ENCODE measurements around the gene COL27A1.
A peak's percentile ranks its signal among the peaks of the same experiment; 100 is the strongest.

COL27A1 gene

GRCh38 chr9:114140850-114141249 lies 14.5 kb upstream of the COL27A1 start:
- FAIRE-seq (no peak), DNase-seq (ENCODE audit: insufficient read length, low spot score) (no peak)
- TF ChIP-seq CTCF (IDR thresholded peaks at IDR 0.05; ENCODE audit: insufficient read depth, missing control alignments): no peak

- no peak for TF ChIP-seq CTCF (IDR thresholded peaks at IDR 0.05; ENCODE audit: insufficient read depth, missing control alignments)
- DNase-seq (ENCODE audit: insufficient read length, low spot score) (no peak), FAIRE-seq (peak; percentile 25)
Measured at GRCh38 chr9:114141553-114142402, 13.6 kb upstream of the COL27A1 start.

- TF ChIP-seq CTCF (IDR thresholded peaks at IDR 0.05; ENCODE audit: insufficient read depth, missing control alignments): no peak
- no peak for DNase-seq (ENCODE audit: insufficient read length, low spot score)
- FAIRE-seq: no peak
Measured at GRCh38 chr9:114143234-114143633, 12.1 kb upstream of the COL27A1 start.

- no peak for TF ChIP-seq CTCF (IDR thresholded peaks at IDR 0.05; ENCODE audit: insufficient read depth, missing control alignments)
- FAIRE-seq (no peak), DNase-seq (ENCODE audit: insufficient read length, low spot score) (no peak)
Measured at GRCh38 chr9:114146735-114147134, 8.6 kb upstream of the COL27A1 start.

GRCh38 chr9:114149181-114149580 lies 6.2 kb upstream of the COL27A1 start:
- no peak for FAIRE-seq
- TF ChIP-seq CTCF (IDR thresholded peaks at IDR 0.05; ENCODE audit: insufficient read depth, missing control alignments): no peak
- no peak for DNase-seq (ENCODE audit: insufficient read length, low spot score)

- DNase-seq (ENCODE audit: insufficient read length, low spot score): no peak
- FAIRE-seq: no peak
- TF ChIP-seq CTCF (IDR thresholded peaks at IDR 0.05; ENCODE audit: insufficient read depth, missing control alignments): no peak
Measured at GRCh38 chr9:114149765-114150340, 5.5 kb upstream of the COL27A1 start.

GRCh38 chr9:114150608-114151007 lies 4.7 kb upstream of the COL27A1 start:
- TF ChIP-seq CTCF (IDR thresholded peaks at IDR 0.05; ENCODE audit: insufficient read depth, missing control alignments): no peak
- FAIRE-seq (no peak), DNase-seq (ENCODE audit: insufficient read length, low spot score) (no peak)
